Measurements from ENCODE around the gene ATXN7. TPM values are rescaled to one million over a fixed set of nuclear protein-coding genes. Genes with fewer than 3 reads are reported as not detected.

The ATXN7 gene
- total and polyA plus RNA-seq, 2 of the 4 experiments (the other 2 are of a cell fraction): 8.6 to 13.6 TPM

DNA sequence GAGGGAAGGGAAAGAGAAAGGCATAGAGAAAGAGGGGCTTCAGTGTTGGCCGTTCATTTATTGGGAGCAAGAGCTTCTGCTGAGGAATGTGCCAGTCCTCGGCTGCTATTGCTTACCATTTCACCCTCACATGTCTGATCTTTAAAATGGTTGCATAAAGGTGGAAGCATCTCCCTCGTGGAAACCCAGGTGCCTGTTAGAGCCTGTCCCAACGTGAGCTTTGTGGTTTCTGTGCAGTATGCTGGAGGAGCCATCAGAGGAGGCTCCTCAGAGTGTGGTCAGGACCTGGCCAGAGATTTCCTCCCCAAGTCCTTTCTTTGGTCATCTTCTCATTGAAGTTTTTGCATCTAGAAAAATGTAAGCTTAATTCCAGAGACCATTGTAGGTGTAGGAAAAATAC is 125.3 kb downstream of the ATXN7 start:
- no peak for ATAC-seq (ENCODE audit: low read depth)
- intact Hi-C loops (cut with micrococcal nuclease): no loop called here

More for the DNA sequence above, 125.3 kb downstream of the ATXN7 start:
- no CpG with 5 or more reads among the region's 4 CpGs for WGBS, 2 experiments (ENCODE audit: extremely low coverage in 2 of 2, insufficient read length in 1 of 2)
- Histone ChIP-seq H3K4me2 (ENCODE audit: low read depth, low read length) (no peak overlapping the region), H2BK120ac (ENCODE audit: low read depth, low read length) (no peak overlapping the region), H3K9ac (ENCODE audit: low read depth, low read length) (no peak overlapping the region), H2BK20ac (ENCODE audit: low read depth, low read length) (no peak overlapping the region), H3K9me3 (ENCODE audit: control insufficient read depth, insufficient read depth, low read length) (no peaks in the 10 kb centered on the region), H3K23ac (ENCODE audit: low read depth, low read length) (no peak overlapping the region), H4K8ac (ENCODE audit: low read depth in 2 of 2, low read length in 2 of 2) (no peak overlapping the region), H4K20me1 (ENCODE audit: insufficient read depth, low read length) (no peaks in the 10 kb centered on the region; the same call in 1 of the 2 replicates), H2AK5ac (ENCODE audit: low read depth, low read length) (no peak overlapping the region), H3K56ac (ENCODE audit: extremely low read depth, insufficient read depth, low read length) (no peak overlapping the region), H3K79me1 (ENCODE audit: low read depth in 1 of 2, low read length in 2 of 2) (peaks cover 15 to 17% of the 10 kb centered on the region in 2 experiments; a peak in 3 of 4 replicates), H4K91ac (ENCODE audit: insufficient read depth, low read depth, low read length) (no peak overlapping the region), H3K27me3 (ENCODE audit: control insufficient read depth, insufficient read depth, low read length) (no peaks in the 10 kb centered on the region), H4K5ac (ENCODE audit: low read depth, low read length) (no peak overlapping the region), H3K4me3 (ENCODE audit: insufficient read depth, low read depth, low read length) (no peak overlapping the region), H2AFZ (replicated peaks; ENCODE audit: low read length, poor library complexity) (no peak overlapping the region), H3K14ac (replicated peaks; ENCODE audit: low read depth, low read length) (no peak overlapping the region), H3K27ac (ENCODE audit: insufficient read depth, low read length) (no peak overlapping the region), H2AK9ac (replicated peaks; ENCODE audit: low read depth, low read length, poor library complexity) (no peak overlapping the region), H3K9me1 (ENCODE audit: insufficient read depth, low read length) (no peaks in the 10 kb centered on the region; the same call in 1 of the 2 replicates), H3K36me3 (ENCODE audit: control insufficient read depth, insufficient read depth, low read length) (peaks cover 34% of the 10 kb centered on the region), H3K4ac (ENCODE audit: low read depth, low read length) (no peak overlapping the region), H2BK5ac (ENCODE audit: low read depth, low read length, poor library complexity, severe bottlenecking) (no peak overlapping the region), H3K18ac (ENCODE audit: low read depth, low read length) (no peak overlapping the region), H3K4me1 (ENCODE audit: control insufficient read depth, insufficient read depth, low read length) (no peaks in the 10 kb centered on the region; the same call in 1 of the 2 replicates), H2BK15ac (ENCODE audit: low read depth, low read length) (no peak overlapping the region)
- no TSS peak for BruUV-seq (replicated peaks)
- dilution Hi-C loops (cut with HindIII; ENCODE audit: low sequenced_read_pairs, unreplicated experiment) (no loop called here), in situ Hi-C loops (cut with MboI; ENCODE audit: low sequenced_read_pairs) (loop anchor here (25.0 kb wide), 1 partner anchor 1377 kb away; no protein-coding TSS in a partner anchor)
- POLR2A ChIA-PET (ENCODE audit: unreplicated experiment): no interaction called here
- TF ChIP-seq, protein P1, sequence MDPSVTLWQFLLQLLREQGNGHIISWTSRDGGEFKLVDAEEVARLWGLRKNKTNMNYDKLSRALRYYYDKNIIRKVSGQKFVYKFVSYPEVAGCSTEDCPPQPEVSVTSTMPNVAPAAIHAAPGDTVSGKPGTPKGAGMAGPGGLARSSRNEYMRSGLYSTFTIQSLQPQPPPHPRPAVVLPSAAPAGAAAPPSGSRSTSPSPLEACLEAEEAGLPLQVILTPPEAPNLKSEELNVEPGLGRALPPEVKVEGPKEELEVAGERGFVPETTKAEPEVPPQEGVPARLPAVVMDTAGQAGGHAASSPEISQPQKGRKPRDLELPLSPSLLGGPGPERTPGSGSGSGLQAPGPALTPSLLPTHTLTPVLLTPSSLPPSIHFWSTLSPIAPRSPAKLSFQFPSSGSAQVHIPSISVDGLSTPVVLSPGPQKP (IDR thresholded peaks at IDR 0.05; ENCODE audit: borderline replicate concordance, low read depth, low read length): no peak
- TF ChIP-seq POLR2A (IDR thresholded peaks at IDR 0.05; ENCODE audit: low read depth, low read length) (no peak), BHLHE40 (IDR thresholded peaks at IDR 0.05; ENCODE audit: low read depth, low read length) (no peak), MAFK (IDR thresholded peaks at IDR 0.05; ENCODE audit: low read depth, low read length) (no peak), MAZ (IDR thresholded peaks at IDR 0.05; ENCODE audit: borderline replicate concordance, low read depth, low read length) (no peak), RAD21 (IDR thresholded peaks at IDR 0.05; ENCODE audit: low read length) (no peak), RCOR1 (IDR thresholded peaks at IDR 0.05; ENCODE audit: insufficient replicate concordance, low read length) (no peak), CHD1 (IDR thresholded peaks at IDR 0.05; ENCODE audit: low read depth, low read length) (no peak), CEBPB (IDR thresholded peaks at IDR 0.05; ENCODE audit: low read depth, low read length) (no peak), MXI1 (IDR thresholded peaks at IDR 0.05; ENCODE audit: borderline replicate concordance, low read depth, low read length) (no peak), RFX5 (IDR thresholded peaks at IDR 0.05; ENCODE audit: low read depth, low read length) (no peak), FOS (IDR thresholded peaks at IDR 0.05; ENCODE audit: low read depth, low read length) (no peak), NFE2L2 (IDR thresholded peaks at IDR 0.05; ENCODE audit: low read depth, low read length) (no peak)
- TF ChIP-seq, protein P2, sequence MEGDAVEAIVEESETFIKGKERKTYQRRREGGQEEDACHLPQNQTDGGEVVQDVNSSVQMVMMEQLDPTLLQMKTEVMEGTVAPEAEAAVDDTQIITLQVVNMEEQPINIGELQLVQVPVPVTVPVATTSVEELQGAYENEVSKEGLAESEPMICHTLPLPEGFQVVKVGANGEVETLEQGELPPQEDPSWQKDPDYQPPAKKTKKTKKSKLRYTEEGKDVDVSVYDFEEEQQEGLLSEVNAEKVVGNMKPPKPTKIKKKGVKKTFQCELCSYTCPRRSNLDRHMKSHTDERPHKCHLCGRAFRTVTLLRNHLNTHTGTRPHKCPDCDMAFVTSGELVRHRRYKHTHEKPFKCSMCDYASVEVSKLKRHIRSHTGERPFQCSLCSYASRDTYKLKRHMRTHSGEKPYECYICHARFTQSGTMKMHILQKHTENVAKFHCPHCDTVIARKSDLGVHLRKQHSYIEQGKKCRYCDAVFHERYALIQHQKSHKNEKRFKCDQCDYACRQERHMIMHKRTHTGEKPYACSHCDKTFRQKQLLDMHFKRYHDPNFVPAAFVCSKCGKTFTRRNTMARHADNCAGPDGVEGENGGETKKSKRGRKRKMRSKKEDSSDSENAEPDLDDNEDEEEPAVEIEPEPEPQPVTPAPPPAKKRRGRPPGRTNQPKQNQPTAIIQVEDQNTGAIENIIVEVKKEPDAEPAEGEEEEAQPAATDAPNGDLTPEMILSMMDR (conservative IDR thresholded peaks at IDR 0.05; ENCODE audit: low read depth, low read length): no peak
- TF ChIP-seq, protein P3, sequence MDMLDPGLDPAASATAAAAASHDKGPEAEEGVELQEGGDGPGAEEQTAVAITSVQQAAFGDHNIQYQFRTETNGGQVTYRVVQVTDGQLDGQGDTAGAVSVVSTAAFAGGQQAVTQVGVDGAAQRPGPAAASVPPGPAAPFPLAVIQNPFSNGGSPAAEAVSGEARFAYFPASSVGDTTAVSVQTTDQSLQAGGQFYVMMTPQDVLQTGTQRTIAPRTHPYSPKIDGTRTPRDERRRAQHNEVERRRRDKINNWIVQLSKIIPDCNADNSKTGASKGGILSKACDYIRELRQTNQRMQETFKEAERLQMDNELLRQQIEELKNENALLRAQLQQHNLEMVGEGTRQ (IDR thresholded peaks at IDR 0.05; ENCODE audit: low read depth, low read length): no peak
- CTCF ChIA-PET: no interaction called here
- no peak for DNase-seq
